Activated CD8-positive, alpha-beta memory T cell treated with anti-CD3 and anti-CD28 coated beads for 24 hours (primary cell): ENCODE data around the gene KIZ.

Experiments used
- DNase-seq: peaks from one replicate; pipeline ENCODE4 v3.0.0-alpha.2; 2020

KIZ gene

GRCh38 chr20:21125849-21126580, at the start of gene KIZ:
KIZ (plus strand) TSS chr20:21126082; CDS start chr20:21126116, 34 bp downstream.
- peak; percentile 99 for DNase-seq

- no peak for DNase-seq
Observed at GRCh38 chr20:21077809-21078345, 48.0 kb upstream of the KIZ start.

GRCh38 chr20:21082584-21082983, 43.3 kb upstream of the KIZ start:
- DNase-seq = no peak

DNA sequence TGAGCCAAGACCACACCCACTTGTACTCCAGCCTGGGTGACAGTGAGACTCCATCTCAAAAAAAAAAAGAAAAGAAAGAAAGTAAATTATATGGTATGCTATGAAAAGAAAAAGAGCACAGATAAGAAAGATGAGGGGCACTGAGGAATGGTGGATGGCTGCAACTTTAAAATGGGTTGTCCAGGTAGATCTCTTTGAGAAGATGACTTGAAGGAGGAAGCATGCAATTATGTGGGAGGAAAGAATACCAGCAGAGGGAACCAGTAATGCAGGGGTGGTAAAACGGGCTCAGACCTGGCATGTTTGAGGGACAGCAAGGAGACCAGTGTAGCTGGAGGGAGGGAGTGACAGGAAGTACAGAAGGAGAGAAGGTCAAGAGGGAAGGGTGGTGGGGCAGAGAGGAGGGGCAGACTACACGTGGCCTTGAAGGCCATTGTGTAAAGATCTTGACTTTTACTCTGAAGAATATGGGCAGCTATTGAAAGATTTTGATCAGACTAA, 42.0 kb upstream of the KIZ start:
- DNase-seq = no peak

DNA sequence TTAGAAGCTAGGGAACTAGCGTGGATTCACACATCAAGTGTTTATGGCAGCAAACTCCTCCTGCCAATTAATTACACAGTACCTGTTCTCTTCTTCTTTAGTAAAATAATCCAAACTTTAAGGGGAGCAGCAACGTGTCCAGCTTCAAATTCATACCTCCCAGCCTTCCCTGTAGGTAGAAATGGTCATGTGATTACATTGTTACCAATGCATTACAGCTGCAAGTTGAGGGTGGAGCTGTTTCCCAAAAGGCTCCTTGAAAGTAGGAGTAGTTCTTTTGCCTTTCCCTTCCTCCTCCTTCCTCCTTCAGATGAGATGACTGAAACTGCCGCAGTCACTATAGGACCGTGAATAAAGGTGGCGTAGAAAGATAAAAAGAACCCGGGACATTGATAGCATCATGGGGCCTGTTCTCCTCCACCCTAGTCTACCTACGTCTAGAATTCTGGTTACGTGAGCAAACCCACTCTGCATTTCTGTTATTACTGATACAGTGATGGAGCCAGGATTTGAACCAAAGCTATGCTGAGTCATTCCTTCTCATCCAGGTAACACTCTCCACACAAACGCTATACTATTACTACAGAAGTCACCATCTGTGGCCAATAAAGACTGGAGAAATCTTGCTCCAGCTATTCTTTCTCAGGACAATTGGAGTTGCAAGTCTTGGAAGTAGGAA, 37.9 kb upstream of the KIZ start:
- DNase-seq = no peak

- DNase-seq = no peak
Observed at GRCh38 chr20:21089391-21089790, 36.5 kb upstream of the KIZ start.

- no peak for DNase-seq
Observed at GRCh38 chr20:21090111-21090618, 35.7 kb upstream of the KIZ start.

DNA sequence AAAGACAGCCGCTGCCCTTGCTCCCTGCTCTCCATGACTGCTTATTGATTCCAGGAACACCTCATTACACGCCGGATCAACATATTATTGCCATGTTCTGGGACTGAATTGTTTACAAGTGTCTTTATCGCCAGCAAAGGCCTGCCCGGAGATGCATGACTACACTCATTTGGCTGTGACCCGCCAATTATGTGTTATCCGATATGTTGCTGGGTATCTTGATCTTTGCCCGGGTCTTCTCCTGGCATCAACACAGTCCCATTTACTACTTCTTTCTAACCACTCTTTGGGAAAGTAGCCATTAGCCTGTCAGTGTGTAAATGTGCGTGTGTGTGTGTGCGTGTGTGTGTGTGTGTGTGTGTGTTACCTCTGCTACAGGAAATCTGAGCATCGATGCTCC, 35.2 kb upstream of the KIZ start:
- DNase-seq = no peak

- DNase-seq = no peak
Observed at GRCh38 chr20:21092806-21093205, 33.1 kb upstream of the KIZ start.

- DNase-seq = no peak
Observed at GRCh38 chr20:21096321-21097043, 29.4 kb upstream of the KIZ start.

DNA sequence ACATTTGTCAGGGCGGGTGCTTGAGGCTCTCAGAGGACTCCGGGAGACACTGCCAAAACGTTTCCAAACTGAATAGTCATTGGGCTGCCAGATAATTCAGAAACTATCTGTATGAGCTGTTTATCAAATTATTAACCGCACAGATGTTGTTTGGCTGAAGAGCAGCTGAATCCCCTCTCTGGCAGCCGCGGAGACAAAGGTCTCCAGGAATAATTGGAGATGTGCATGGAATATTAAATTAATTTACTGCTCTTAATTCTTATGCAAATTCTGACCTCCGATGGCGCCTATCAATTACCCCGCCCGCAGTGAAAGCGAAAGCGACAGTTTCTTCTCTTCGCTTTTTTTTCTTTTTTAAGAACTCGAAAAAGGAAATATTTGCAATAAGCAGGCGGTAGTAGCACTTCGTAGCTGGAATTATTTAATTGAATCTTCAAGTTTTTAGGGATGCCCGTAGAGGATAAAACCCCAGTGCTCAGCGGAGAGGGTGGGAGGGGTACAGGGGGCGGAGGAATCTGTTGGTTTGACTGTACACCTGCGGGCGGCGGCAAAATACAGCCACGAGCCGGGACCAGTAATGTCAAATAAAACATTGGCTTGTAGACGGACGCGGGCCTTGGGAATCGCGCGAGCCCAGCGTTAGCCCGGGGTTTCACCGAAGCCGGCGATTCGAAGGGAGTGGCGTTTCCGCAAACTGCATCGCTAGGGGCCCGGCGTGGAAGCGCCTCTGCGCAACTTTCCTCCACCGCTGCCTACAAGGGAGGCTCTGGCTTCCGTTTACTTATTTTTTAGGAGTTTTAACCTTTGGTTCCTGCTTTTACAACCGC, 25.9 kb upstream of the KIZ start:
- peak; percentile 73 for DNase-seq

GRCh38 chr20:21100578-21101452, 25.1 kb upstream of the KIZ start:
- peak; percentile 69 for DNase-seq

- peak; percentile 66 for DNase-seq
Observed at GRCh38 chr20:21101453-21101931, 24.4 kb upstream of the KIZ start.

DNA sequence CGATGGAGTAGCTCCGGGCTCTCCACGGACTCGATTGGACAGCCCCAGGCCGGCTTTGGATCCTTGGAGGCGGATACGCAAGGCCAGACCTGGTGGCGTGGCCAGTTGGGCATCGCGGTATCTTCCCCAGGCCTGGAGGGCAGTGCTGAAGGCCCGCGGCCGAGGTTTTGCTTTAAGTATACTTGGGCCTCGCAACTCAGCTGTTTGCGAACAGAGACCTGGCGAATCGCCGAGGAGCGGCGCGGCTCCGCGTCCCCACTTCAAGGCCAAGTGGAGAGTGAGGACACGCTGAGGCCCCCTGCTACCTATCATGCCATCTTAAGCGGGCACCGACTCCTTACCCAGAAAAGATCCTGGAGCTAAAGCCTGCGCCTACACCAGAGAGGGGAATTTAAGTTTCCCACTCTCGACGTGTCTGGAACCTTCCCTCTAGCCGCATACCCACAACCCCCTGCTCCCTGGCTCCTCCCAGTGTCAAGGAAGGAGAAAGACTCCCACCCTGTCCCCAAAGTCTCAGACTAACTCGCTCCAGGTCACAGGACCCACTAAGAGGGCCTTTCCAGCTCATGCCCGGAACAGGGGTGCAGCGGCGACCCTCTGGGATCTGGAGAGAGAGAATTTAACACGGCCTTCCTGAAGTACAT, 23.8 kb upstream of the KIZ start:
- peak; percentile 64 for DNase-seq

GRCh38 chr20:21102603-21103311, 23.1 kb upstream of the KIZ start:
- DNase-seq = peak; percentile 74

DNA sequence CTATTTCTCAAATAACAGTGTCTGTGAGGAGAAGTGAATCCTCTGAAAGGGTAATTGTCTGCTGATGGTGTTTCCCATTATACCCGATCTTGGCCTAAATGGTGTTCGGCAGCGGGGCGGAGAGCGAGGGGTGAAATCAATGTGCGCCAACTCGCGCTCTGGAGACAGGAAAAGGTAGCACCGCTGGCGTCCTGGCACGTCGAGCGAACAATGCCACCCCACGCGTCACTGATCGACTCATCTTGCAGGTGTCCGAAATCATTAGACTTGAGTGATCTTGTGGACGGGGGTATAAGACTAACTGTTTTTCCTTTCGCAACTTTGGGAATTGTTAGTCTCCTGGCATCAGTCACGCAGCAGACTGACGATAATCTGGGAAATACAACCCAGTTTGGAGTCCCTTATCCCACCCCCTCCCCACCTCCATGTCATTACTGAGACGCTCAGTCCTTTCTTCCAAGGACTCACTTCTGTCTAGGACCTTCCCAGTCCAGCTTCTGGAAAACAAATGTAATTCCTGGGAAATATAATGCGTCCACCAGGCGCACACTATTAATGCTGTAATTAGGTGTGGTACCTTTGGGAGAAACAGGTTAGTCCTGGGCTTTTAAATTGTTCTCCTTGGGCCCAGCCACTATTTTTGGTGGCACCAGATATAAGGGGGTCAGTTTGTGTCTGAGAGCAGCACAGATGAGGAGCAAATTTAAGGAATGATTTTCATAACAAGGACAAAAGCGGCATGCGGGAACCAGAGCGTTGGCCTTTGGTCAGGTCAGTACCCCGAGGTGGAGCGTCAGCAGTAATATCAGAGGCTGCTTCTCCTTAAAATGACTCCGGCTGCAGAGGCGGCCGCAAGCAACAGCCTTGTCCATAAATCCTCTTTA, 22.1 kb upstream of the KIZ start:
- no peak for DNase-seq

DNA sequence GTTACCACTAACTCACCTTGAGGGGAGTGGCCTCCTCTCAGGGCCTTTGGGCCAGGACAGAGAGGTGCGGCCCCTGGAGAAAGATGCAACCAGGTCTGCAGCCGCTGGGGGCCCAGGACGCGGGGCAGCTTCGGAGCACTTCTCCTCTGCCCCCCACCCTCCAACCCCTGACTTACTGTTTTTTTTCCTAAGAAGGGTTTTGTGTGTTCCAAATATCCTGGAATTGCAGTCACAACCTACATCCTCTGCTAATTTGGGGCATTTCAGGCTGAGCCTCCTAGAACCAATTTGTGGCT, 21.5 kb upstream of the KIZ start:
- DNase-seq = no peak

- no peak for DNase-seq
Observed at GRCh38 chr20:21104921-21105320, 21.0 kb upstream of the KIZ start.
